Measurements from ENCODE around the gene ANKAR.

DNA sequence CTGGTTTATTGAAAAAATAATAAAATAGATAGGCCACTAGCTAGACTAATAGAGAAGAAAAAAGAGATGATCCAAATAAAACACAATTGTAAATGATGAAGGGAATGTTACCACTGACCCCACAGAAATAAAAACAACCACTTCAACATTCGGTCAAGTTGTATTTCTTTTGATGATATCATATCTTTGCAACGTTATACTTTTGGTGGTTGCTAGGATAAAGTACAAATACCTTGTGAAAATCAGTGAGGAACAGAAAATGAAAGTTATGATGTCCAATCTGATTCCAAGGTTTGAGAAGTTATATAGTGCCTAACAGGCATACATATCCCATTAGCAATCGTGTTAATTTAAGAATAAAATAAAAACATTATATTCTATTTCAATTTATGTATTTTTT lies 19.8 kb upstream of the ANKAR start:
- TF ChIP-seq, protein P1, sequence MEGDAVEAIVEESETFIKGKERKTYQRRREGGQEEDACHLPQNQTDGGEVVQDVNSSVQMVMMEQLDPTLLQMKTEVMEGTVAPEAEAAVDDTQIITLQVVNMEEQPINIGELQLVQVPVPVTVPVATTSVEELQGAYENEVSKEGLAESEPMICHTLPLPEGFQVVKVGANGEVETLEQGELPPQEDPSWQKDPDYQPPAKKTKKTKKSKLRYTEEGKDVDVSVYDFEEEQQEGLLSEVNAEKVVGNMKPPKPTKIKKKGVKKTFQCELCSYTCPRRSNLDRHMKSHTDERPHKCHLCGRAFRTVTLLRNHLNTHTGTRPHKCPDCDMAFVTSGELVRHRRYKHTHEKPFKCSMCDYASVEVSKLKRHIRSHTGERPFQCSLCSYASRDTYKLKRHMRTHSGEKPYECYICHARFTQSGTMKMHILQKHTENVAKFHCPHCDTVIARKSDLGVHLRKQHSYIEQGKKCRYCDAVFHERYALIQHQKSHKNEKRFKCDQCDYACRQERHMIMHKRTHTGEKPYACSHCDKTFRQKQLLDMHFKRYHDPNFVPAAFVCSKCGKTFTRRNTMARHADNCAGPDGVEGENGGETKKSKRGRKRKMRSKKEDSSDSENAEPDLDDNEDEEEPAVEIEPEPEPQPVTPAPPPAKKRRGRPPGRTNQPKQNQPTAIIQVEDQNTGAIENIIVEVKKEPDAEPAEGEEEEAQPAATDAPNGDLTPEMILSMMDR (conservative IDR thresholded peaks at IDR 0.05), result no peak
- TF ChIP-seq ZFX (IDR thresholded peaks at IDR 0.05), result no peak
